Measurements from ENCODE around the gene NLE1.

DNA sequence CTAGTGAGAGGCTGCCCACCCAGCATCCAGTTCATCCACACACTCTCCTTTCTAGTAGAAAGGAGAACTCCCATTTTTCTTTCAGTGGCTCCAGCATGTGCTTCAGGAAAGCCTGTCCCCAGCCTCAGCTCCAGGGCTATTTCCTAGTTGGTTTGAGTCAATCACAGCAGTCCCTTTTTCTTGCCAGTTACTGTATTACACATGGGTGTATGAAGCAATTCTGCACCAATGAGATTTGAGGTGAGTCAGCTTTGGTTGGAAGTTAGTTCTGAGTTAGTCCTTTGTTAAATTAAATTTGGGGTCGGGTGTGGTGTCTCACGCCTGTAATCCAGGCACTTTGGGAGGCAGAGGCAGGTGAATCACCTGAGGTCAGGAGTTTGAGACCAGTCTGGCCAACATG is 47.2 kb downstream of the NLE1 start:
- no peak for TF ChIP-seq POLR2A (IDR thresholded peaks at IDR 0.05; ENCODE audit: low read length)
- no peak for TF ChIP-seq GATA1 (IDR thresholded peaks at IDR 0.05; ENCODE audit: low read depth, low read length)
